Limb (tissue), 2 donors: ENCODE measurements around the gene LRRC14B.
A peak's percentile ranks its signal among the peaks of the same experiment; 100 is the strongest.

ENCODE experiments used
- DNase-seq, 2 donors: peaks; one replicate each; pipeline ENCODE4 v3.0.0-alpha.2; 2016; ENCODE audit errors: extremely low spot score in 2 of 2

The LRRC14B gene

DNA sequence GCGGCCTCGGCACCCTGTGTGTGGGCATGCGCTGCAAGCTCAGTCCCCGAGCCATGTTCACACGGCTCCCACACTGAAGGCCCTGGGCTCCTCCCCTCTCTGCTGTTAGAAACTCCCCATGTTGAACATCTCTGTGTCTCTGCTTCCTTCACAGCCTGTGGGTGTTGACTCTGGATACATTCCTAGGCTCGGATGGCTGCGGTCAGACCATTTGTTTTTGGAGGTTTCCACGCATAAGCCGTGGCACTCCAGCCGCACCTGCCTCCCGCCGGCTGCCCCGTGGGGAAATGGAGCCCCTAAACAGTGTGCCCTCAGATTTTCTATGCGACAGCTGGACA lies 31.2 kb upstream of the LRRC14B start:
- peak in 1 of 2 donors; percentile 27 for DNase-seq

DNA sequence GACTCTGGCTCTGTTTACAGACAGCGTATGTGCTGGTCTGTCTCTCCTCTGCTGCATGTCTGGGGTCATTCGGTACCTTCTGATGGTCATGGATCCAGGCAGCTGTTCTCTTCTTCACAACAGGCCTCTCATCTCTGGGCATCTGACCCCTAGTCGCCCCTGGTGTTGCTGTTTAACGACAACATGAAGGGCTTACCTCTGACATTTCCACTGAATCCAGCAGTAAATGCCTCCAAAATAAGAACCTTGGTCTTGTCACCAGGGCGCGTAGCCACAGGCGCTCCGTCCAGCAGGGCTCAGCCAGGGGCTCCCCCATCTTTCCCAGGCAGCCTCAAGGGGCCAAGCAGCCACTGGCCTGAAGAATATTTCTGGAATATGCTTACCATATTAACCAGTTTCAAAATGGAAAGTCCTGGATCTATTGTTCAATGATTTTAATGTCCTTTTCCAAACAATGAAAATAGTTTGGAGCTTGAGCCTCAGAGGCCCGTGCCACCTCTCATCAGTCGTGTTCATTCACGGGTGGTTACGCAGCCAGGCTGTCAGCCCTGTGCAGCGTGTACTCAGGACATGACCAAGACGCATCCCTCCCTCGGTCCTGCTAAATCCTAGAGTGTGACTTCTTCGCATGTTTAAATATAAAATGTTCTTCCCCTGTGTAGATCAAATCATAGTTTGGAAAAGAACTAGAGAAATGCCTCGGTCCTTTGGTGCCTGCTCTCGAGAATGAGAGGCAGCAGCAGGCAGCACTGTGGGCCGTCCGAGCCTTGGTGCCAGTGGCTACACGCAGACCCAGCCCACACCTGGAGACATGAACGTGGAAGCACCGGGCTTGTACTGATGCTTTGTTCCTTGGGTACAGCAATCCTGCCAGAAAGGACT lies 30.1 kb upstream of the LRRC14B start:
- peak in 1 of 2 donors; percentile 18 for DNase-seq

DNA sequence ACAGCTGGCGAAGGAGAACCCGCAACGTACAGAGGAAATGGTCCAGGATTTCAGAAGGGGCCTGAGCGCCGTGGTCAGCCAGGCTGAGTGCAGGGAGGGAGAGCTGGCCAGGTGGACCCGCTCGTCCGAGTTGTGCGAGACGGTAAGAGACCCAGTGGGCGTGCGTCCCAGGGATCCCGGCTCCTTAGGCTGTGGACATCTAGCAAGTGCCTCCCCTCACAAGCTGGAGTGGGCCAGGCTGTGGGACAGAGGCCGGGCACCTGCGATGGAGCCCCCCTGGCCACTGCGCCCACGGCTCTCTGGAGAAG lies 29.5 kb upstream of the LRRC14B start:
- no peak for DNase-seq

DNA sequence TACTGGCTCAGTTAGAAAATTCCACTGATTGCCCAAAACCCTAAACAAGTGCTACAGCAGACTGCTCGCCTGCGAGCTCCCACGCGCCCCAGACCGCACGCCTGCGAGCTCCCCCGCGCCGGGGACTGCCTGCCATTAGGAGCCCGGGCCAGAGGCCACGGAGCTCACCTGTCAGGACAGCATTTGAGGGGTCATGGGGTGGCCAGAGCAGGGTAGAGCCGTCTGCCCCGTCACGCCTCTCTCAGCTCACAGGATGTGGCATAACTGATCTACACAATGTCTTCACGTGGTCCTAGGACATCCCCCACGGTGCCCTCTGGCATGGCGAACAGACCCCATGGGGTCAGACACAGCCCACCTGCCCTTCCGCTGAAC lies 29.1 kb upstream of the LRRC14B start:
- no peak for DNase-seq

DNA sequence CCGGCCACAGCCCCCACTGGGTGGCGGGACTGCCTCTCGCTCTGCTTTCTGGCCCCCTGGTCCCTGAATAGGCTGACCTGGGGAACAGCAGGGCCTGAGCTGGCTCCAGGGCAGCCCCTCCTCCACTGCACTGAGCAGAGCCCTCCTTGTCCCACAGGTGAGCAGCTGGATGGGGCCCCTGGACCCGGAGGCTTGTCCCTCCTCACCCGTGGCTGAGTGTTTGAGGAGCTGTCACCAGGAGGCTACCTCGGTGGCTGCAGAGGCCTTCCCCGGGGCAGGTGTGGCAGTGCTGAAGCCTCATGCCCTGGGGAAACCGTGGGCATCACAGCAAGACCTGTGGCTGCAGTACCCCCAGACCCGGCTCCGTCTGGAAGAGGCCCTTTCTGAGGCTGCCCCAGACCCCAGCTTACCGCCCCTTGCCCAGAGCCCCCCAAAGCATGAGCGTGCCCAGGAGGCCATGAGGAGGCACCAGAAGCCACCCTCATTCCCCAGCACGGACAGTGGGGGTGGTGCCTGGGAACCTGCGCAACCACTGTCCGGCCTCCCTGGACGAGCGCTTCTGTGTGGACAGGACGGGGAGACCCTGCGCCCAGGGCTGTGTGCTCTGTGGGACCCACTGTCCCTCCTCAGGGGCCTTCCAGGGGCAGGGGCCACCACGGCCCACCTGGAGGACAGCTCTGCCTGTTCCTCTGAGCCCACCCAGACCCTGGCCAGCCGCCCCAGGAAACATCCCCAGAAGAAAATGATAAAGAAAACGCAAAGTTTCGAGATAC lies 28.5 kb upstream of the LRRC14B start:
- peak in 1 of 2 donors; percentile 21 for DNase-seq

DNA sequence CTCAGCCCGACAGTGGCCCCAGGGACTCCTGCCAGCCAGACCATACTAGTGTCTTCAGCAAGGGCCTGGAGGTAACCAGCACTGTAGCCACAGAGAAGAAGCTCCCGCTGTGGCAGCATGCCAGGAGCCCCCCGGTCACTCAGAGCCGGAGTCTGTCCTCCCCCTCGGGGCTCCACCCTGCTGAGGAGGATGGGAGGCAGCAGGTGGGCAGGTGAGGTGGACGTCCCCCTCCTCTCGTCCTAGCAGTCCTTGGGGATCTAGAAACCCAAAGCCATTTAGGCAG lies 28.0 kb upstream of the LRRC14B start:
- peak in 1 of 2 donors; percentile 29 for DNase-seq

DNA sequence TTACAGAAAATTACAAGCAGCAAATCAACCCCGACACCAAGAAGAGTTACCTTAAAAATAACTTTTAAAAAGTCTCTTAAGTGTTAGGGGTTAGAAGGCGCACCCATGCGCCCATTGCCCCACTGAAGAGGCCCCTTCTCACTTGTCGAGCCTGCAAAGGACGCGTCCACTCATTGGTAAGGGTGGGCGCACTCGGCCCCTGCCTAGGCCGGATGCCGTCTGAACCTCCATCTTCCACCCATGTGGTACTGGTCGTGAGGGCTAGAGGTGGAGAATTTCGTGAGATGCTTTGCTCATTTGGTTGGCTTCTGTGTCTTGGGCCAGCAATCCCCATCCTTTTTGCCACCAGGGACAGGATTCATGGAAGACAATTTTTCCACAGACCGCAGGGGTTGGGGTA lies 27.5 kb upstream of the LRRC14B start:
- DNase-seq, result peak in 1 of 2 donors; percentile 8

DNA sequence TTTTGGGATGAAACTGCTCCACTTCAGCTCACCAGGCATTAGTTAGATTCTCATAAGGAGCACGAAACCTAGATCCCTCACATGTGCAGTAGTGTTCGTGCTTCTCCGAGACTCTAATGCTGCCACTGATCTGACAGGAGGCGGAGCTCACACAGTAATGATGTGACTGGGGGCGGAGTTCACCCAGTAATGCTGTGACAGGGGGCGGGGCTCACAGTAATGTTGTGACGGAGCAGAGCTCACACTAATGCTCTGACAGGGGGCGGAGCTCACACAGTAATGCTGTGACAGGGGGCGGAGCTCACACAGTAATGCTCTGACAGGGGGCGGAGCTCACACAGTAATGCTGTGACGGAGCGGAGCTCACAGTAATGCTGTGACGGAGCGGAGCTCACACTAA lies 27.1 kb upstream of the LRRC14B start:
- peak in 1 of 2 donors; percentile 16 for DNase-seq

DNA sequence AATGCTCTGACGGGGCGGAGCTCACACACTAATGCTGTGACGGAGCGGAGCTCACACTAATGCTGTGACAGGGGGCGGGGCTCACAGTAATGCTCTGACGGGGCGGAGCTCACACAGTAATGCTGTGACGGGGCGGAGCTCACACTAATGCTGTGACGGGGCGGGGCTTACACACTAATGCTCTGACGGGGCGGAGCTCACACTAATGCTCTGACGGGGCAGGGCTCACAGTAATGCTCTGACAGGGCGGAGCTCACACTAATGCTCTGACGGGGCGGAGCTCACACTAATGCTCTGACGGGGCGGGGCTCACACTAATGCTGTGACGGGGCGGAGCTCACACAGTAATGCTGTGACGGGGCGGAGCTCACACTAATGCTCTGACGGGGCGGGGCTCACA lies 26.5 kb upstream of the LRRC14B start:
- peak in 1 of 2 donors; percentile 3 for DNase-seq

DNA sequence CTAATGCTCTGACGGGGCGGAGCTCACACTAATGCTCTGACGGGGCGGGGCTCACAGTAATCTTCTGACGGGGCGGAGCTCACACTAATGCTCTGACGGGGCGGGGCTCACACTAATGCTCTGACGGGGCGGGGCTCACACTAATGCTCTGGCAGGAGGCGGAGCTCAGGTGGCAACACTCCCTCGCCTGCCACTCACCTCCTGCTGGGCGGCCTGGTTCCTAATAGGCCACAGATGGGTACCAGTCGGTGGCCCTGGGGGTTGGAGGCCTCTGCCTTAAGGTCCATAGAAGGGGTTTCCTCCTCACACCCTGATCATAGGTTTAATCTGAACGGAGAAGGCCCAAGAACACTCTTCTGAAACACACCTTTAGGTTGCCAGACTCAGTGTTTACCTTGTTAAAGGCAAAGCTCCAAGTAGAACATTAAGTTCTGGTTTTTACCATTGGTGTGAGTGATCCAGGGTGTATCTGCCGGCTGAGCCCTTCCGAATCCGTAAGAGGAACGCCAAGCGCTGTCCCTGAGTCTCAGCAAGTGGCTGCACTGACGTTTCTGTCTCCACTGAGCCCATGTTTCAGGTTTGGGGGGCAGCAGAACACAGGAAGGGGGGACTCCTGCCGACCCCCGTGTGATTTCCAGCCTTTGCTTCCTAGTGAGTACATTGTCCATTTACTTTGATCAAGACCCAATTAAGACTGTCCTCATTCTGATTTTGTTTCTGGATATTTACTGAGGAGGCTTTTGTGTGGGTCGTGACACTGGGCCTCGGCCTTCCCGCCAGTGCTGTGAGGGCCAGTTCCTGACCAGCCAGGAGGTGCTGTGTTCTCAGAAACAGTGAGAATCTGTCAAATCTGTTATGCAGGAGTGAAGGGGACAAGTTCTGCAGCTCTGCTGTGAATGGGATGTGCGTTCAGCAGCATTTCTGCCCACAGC lies 24.6 kb upstream of the LRRC14B start:
- DNase-seq, result peak in 1 of 2 donors; percentile 25

DNA sequence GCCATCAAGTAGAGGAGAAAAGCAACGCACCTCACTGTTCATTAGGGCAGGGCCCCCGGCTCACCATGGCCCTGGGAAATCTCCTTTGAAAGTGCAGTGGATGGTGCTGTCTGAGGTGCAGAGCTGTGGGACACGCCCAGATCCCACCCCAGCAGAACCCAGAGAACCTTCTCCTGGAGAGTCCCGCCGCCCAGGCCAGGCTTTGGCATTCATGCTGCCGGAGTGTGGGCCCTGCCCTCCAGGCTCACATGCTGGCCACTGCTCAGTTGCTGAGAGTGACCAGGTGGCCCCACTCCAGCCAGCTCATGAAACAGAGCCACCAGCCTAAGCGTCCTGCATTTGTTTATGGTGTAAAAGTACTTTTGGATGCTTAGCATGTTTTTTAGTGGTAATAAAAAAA lies 23.8 kb upstream of the LRRC14B start:
- peak in 1 of 2 donors; percentile 21 for DNase-seq

DNA sequence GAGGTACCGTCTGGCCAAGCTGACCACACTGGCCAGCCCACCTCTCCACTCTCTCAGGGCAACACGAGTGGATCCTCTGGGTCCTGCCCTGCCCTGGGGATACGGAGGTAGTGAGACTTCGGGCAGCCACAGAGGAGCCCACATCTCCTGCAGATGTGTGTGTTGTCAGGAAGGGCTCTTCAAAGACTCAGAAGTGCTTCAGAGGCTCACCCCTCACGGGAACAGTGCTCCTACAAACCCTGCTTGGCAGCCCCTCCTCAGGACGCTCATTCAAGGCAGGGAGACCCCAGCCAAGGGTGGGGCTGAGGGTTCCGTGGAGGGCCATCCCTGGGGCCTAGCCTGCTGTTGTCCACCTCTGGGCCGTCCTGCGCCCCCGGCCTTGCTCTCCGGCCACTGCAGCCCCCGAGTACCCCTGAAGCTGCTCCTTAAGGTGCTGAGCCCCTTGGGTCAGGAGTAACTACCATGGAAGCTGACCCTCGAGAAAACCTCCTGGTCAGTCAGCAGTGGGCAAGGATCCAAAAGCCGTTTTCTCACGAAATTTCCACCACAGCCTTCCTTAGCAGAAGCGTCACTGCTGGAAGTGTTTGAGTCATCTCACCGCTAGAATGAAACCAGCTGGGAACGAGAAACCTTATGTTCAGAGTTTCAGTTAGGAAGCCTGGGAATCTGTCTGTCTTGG lies 23.2 kb upstream of the LRRC14B start:
- peak in 1 of 2 donors; percentile 31 for DNase-seq

DNA sequence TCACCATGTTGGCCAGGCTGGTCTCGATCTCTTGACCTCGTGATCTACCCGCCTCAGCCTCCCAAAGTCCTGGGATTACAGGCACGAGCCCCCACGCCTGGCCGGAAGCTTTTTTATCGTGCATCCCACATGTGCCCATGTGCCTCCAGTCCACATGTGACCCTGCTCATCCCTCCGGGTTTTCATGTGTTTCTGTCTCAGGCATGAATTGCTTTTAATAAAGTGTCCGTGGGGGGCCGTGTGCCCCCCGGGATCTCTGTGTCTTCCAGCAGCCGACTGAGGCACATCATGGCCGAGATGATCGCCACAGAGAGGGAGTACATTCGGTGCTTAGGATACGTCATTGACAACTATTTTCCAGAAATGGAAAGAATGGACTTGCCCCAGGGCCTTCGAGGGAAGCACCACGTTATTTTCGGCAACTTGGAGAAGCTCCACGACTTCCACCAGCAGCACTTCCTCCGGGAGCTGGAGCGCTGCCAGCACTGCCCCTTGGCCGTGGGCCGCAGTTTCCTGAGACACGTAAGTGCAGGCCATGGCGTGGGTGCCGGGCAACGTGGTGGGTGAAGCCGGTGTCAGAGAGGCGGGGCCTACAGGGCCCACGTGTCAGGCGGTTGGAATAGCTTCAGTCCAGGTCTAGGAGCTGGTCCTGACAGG lies 22.1 kb upstream of the LRRC14B start:
- DNase-seq, result peak in 1 of 2 donors; percentile 38

DNA sequence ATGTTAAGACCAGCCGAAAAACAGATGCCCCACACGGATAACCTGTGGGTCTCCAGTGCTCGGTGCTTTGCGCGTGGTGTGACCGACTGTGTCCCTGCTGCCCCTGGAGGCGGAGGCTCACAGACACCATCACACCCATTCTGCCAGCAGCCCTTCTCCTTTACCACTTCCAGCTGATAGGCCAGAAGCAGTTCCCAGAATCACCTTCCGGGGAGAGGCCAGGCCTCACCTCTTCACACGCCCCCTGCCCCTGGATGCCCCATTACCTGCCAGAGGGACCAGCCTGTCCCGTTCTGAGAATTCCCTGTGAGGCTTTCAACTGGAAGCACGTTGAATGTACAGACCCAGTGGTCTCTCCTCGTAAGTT lies 21.6 kb upstream of the LRRC14B start:
- DNase-seq, result no peak

DNA sequence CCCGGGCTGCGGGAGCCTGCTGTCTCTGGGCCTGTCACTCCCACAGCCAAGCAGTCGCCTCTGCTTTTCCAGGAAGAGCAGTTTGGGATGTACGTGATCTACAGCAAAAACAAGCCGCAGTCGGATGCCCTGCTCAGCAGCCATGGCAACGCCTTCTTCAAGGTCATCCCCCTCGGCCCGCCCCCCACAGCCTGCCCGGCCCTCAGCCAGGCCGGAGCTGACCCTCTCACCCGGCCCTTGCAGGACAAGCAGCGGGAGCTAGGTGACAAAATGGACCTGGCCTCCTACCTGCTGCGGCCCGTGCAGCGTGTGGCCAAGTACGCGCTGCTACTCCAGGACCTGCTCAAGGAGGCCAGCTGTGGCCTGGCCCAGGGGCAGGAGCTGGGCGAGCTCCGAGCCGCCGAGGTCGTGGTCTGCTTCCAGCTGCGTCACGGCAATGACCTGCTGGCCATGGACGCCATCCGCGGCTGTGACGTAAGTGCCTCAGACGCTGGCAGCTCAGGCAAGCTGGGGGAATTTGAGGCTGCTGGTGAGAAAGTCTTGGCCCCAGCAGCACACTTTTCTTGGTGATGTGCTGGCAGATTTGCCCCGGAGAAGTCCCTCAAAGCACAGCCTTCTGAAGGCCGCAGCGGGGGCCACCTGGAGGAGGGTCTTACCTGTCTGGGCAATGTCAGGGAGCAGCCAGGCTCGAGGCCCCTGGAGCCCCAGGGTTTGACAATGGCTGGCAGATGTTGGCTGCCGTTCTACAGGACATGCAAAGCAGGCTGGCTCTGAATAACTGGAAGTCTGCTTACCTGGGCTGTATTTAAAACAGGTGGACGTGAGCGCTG lies 20.1 kb upstream of the LRRC14B start:
- peak in 1 of 2 donors; percentile 31 for DNase-seq

DNA sequence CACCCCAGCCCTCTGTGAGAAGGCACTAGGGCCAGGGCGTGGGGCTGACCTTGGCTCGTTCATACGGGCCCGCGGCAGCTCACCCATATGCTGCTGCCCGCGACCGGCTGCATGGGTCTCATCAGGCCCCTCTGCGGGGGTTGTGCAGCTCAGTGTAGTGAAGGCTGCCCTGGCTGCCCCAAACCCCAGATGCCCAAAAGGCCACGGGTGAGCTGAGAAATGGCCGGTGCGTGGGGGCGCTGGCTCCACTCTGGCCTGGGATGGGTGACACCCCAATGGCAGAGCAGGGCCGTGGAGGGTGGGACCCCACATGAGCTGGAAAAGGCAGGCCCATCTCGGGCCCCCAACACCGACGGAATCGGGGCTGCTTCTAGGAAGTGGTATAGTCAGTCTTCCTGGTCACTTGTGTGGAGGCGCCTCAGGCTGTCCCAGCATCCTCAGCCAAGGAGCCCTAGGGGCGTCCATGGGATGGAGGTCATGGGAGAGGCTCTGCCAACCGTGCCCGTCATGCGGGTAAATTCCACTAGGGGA lies 19.4 kb upstream of the LRRC14B start:
- peak in 1 of 2 donors; percentile 20 for DNase-seq

DNA sequence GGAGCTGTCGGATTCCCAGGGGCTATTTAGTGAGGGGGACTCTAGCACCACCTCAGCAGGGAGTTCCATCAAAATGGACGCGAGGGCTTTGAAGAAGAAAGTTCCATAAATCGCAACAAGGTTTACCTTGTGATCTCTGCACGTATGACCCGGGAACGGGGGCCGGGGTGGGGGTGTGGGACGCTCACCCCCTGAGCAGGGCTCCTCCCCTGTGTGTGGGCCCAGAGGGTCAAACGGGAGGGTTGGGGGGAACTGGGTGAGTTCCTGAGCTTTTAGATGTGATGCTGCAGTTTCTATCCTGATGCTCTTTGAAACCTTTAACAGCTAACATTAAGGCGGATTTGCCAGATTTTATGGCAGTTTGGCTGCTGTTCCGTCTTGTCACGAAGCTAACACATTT lies 18.9 kb upstream of the LRRC14B start:
- DNase-seq, result peak in 1 of 2 donors; percentile 9

DNA sequence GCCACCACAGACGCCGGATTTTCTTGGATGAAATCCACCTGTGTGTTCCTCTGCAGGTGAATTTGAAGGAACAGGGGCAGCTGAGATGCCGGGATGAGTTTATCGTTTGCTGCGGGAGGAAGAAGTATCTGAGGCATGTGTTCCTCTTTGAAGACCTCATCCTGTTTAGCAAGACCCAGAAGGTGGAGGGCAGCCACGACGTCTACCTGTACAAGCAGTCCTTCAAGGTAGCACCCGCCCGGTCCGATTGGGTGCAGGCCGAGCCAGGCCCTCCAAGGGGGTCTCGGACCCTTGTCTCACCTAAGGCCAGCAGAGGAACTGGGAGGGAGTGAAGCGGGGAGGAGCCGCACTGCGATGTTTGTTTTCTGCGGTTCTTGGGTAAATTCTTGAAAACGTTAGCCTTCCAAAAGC lies 18.4 kb upstream of the LRRC14B start:
- DNase-seq, result no peak

DNA sequence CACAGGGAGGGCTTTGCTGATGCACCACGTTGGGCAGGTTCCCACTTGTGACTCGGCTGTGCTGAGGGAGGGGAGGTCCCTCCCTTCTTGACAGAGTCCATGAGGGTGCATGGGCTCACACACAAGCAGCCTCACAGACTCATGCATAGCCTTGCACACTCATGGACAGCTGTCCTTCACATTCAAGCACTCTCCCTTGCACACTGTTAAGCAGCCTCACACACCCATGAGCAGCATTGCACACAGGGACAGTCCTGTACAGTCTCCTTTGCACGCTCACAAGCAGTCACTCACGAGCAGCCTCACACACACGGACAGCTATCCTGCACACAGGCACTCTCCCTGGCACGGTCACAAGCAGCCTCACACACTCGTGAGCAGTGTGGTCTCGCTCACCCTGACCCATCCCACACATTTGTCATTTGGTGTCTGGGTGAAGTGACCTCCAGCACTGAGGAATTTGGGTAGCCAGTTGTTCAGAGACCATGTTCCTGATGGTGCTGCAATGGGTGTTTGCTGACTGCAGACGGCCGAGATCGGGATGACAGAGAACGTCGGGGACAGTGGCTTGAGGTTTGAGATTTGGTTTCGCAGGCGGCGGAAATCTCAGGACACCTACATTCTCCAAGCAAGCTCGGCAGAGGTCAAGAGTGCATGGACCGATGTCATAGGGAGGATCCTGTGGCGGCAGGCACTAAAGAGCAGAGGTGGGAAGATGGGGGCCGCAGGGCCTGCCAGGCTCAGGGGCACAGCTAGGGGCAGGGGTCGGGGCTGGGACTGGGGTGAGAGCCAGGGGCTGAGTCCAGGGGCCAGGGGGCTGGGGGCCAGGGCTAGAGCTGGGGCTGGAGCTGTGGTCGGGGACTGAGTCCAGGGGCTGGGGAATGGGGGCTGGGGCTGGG lies 17.7 kb upstream of the LRRC14B start:
- DNase-seq, result no peak
